Liver (tissue), 9 donors: ENCODE data around the gene SLC4A8. TPM values are rescaled to one million over a fixed set of nuclear protein-coding genes. Genes with fewer than 3 reads are reported as not detected.

ENCODE experiments used
- DNase-seq: peaks from one replicate; pipeline ENCODE4 v3.0.0-alpha.2; 2017; ENCODE audit warnings: low spot score
- H3K27ac ChIP-seq, 2 donors: one replicate each; pipeline ENCODE4 v1.7.0; 2013; ENCODE audit warnings: inconsistent platforms in 2 of 2, low read length in 2 of 2, control low read depth in 1 of 2, low read depth in 1 of 2, mild to moderate bottlenecking in 1 of 2
- H3K27me3 ChIP-seq, 4 donors: one replicate each; pipeline versions ENCODE4 v1.6.1 to v1.7.0; 2013; ENCODE audit warnings: low read length in 3 of 4, inconsistent platforms in 1 of 4, mild to moderate bottlenecking in 1 of 4, moderate library complexity in 1 of 4; ENCODE audit not compliant: control insufficient read depth in 4 of 4, insufficient read depth in 4 of 4
- H3K36me3 ChIP-seq, 4 donors: one replicate each; pipeline versions ENCODE4 v1.6.1 to v1.7.0; 2013; ENCODE audit warnings: low read length in 3 of 4, mild to moderate bottlenecking in 3 of 4, low read depth in 1 of 4, moderate library complexity in 1 of 4; ENCODE audit not compliant: control insufficient read depth in 4 of 4, insufficient read depth in 3 of 4
- H3K4me1 ChIP-seq, 4 donors: one replicate each; pipeline versions ENCODE4 v1.6.1 to v1.7.0; 2013; ENCODE audit warnings: low read length in 3 of 4, mild to moderate bottlenecking in 3 of 4, moderate library complexity in 1 of 4; ENCODE audit not compliant: control insufficient read depth in 4 of 4, insufficient read depth in 4 of 4
- H3K4me3 ChIP-seq, 3 donors: one replicate each; pipeline versions ENCODE4 v1.6.1 to v1.7.0; 2013; ENCODE audit warnings: low read length in 3 of 3, control low read depth in 1 of 3, low read depth in 1 of 3, mild to moderate bottlenecking in 1 of 3
- H3K9ac ChIP-seq, 2 donors: one replicate each; pipeline ENCODE4 v1.7.0; 2013; ENCODE audit warnings: low read length in 2 of 2, mild to moderate bottlenecking in 2 of 2, moderate library complexity in 2 of 2, control low read depth in 1 of 2, low read depth in 1 of 2
- H3K9me3 ChIP-seq, 4 donors: one replicate each; pipeline versions ENCODE4 v1.6.1 to v1.7.0; 2013; ENCODE audit warnings: low read length in 3 of 4; ENCODE audit not compliant: control insufficient read depth in 4 of 4
- ATF3 ChIP-seq: IDR thresholded peaks from 2 replicates; pipeline ENCODE4 v1.6.1; 2016; ENCODE audit warnings: antibody characterized with exemption
- CTCF ChIP-seq: fragments of 150-350 bp; IDR thresholded peaks from 2 replicates; pipeline ENCODE4 v1.5.1; 2017; ENCODE audit warnings: improper control_type of control experiment, low read depth, low read length; ENCODE audit not compliant: missing input control
- FOXA1 ChIP-seq: IDR thresholded peaks from 2 replicates; pipeline ENCODE4 v1.6.1; 2016; ENCODE audit warnings: antibody characterized with exemption
- FOXA2 ChIP-seq: IDR thresholded peaks from 2 replicates; pipeline ENCODE4 v1.6.1; 2016; ENCODE audit warnings: antibody characterized with exemption
- GABPA ChIP-seq, 2 donors: IDR thresholded peaks in 1 of 2; conservative IDR thresholded peaks in 1 of 2; 2 replicates each; pipeline ENCODE4 v1.6.1; 2016; ENCODE audit warnings: antibody characterized with exemption in 2 of 2, mild to moderate bottlenecking in 1 of 2, moderate library complexity in 1 of 2
- HNF4A ChIP-seq, 2 donors: conservative IDR thresholded peaks; 2 replicates each; pipeline ENCODE4 v1.6.1; 2016; ENCODE audit warnings: antibody characterized with exemption in 2 of 2, mild to moderate bottlenecking in 2 of 2
- HNF4G ChIP-seq: IDR thresholded peaks from 2 replicates; pipeline ENCODE4 v1.6.1; 2016; ENCODE audit warnings: antibody characterized with exemption
- MAX ChIP-seq: IDR thresholded peaks from 2 replicates; pipeline ENCODE4 v1.6.1; 2016; ENCODE audit warnings: antibody characterized with exemption
- NR2F2 ChIP-seq: IDR thresholded peaks from 2 replicates; pipeline ENCODE4 v1.6.1; 2016; ENCODE audit warnings: antibody characterized with exemption
- RAD21 ChIP-seq, 2 donors: IDR thresholded peaks; 2 replicates each; pipeline ENCODE4 v1.6.1; 2016; ENCODE audit warnings: antibody characterized with exemption in 2 of 2, mild to moderate bottlenecking in 2 of 2
- REST ChIP-seq: IDR thresholded peaks from 2 replicates; pipeline ENCODE4 v1.6.1; 2016; ENCODE audit warnings: antibody characterized with exemption, mild to moderate bottlenecking
- TAF1 ChIP-seq: conservative IDR thresholded peaks from 2 replicates; pipeline ENCODE4 v1.6.1; 2016; ENCODE audit warnings: antibody characterized with exemption, mild to moderate bottlenecking
- YY1 ChIP-seq: IDR thresholded peaks from 2 replicates; pipeline ENCODE4 v1.6.1; 2016; ENCODE audit warnings: antibody characterized with exemption, mild to moderate bottlenecking
- ZBTB33 ChIP-seq: IDR thresholded peaks from 2 replicates; pipeline ENCODE4 v1.6.1; 2016; ENCODE audit warnings: antibody characterized with exemption
- WGBS: extraction: QIAGEN DNeasy Blood & Tissue Kit; methylation state at CpG from one replicate; pipeline ENCODE4 v1.1.7; 2013; 5-methylcytosine and 5-hydroxymethylcytosine counted together
- polyA plus RNA-seq, 2 donors: library from polyadenylated mRNA; stranded (reverse) in 1 of 2; unstranded in 1 of 2; fragments of 200-250 nt in 1 of 2; fragments of >200 nt in 1 of 2; fragmentation: Nextera tagmentation in 1 of 2; extraction: Ambion mirVana in 1 of 2; gene quantifications; one replicate each; pipeline versions ENCODE4 v1.2.1 to v1.2.3, GENCODE V29; 2013 to 2015
- total RNA-seq, 2 donors: library from RNA; depleted of rRNA; stranded (reverse); fragments of >200 nt; gene quantifications; one replicate each; pipeline ENCODE4 v1.2.3, GENCODE V29; 2014
- donor health status: healthy.
- donor health status: healthy.
- donor health status: healthy.
- donor health status: healthy.
- donor health status: healthy.

The SLC4A8 gene
- total and polyA plus RNA-seq, 4 donors, result 0.07 to 1.0 (median 0.75) TPM; not detected in 1

- TF ChIP-seq YY1 (no peak), HNF4A (conservative IDR thresholded peaks at IDR 0.05) (no peak), ATF3 (no peak), NR2F2 (no peak), ZBTB33 (no peak)
- no peak for DNase-seq
- Histone ChIP-seq H3K9me3 (no peaks in the 10 kb centered on the region), H3K4me3 (no peak overlapping the region), H3K27ac (no peak overlapping the region), H3K4me1 (no peaks in the 10 kb centered on the region), H3K9ac (no peak overlapping the region), H3K27me3 (no peaks in the 10 kb centered on the region), H3K36me3 (no peaks in the 10 kb centered on the region)
- WGBS, result 75% methylated on average over 17 of the region's 17 CpGs
Observed at GRCh38 chr12:51534216-51535074, 109.8 kb downstream of the SLC4A8 start.

GRCh38 chr12:51536159-51536558 is 111.5 kb downstream of the SLC4A8 start:
- no peak overlapping the region for H3K4me3 ChIP-seq
- 84% methylated on average over 3 of the region's 3 CpGs for WGBS
- no peak overlapping the region for H3K27ac ChIP-seq
- no peaks in the 10 kb centered on the region for H3K9me3 ChIP-seq
- TF ChIP-seq YY1 (no peak), NR2F2 (no peak), FOXA2 (no peak), REST (no peak), HNF4G (no peak), RAD21 (IDR thresholded peaks at IDR 0.05) (no peak), MAX (no peak), TAF1 (no peak), FOXA1 (no peak), GABPA (IDR thresholded peaks at IDR 0.05 in 1 of 2, conservative IDR thresholded peaks at IDR 0.05 in 1 of 2) (no peak), CTCF (no peak), ZBTB33 (no peak)
- DNase-seq, result no peak
- H3K27me3 ChIP-seq, result no peaks in the 10 kb centered on the region
- no peak overlapping the region for H3K9ac ChIP-seq
- H3K4me1 ChIP-seq, result no peaks in the 10 kb centered on the region
- H3K36me3 ChIP-seq, result no peaks in the 10 kb centered on the region
